ENCODE data around the gene OR8D1. TPM values are rescaled to one million over a fixed set of nuclear protein-coding genes. Genes with fewer than 3 reads are reported as not detected.

OR8D1 gene
- total and polyA plus RNA-seq, 2 of the 8 experiments (the other 6 are each of a cell fraction or from before 2014, with no cell fraction given), result not detected

DNA sequence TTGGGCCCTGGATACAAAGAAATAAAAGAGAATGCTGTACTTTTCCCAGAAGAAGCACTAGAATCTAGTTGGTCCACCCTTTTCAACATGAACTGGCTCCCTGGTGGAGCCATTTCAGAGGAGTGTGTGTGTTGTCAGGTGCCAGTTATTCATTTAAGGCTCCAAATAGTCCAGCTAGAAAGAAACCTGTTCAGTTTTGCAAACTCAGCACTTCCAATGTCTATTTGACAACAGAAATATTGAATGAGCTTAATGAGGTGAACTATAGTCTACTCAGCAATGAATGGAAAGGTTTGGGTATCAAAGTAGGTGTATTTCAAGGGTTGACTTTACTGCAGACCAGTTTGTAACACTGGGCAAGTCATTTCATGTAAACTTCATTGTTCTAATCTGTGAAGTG is 2.1 kb downstream of the OR8D1 start:
- no peaks in the 10 kb centered on the region for H3K9me3 ChIP-seq (ENCODE audit: insufficient read depth in 2 of 2, low read depth in 1 of 2, low read length in 1 of 2)
- H3K56ac ChIP-seq (replicated peaks; ENCODE audit: insufficient read length, low read depth, low read length), result no peak overlapping the region
- no peaks in the 10 kb centered on the region for H3K27me3 ChIP-seq (replicated peaks in 1 of 4; ENCODE audit: control insufficient read depth in 3 of 4, extremely low read depth in 1 of 4, insufficient read depth in 3 of 4, low read length in 3 of 4)
- no peaks in the 10 kb centered on the region for H3K79me2 ChIP-seq (ENCODE audit: control insufficient read depth in 1 of 2, insufficient read depth in 2 of 2, low read length in 2 of 2)
- no peak overlapping the region for H3K4me3 ChIP-seq (ENCODE audit: extremely low read depth in 1 of 4, insufficient read depth in 2 of 4, low read depth in 3 of 4, low read length in 4 of 4)
- CTCF ChIA-PET (ENCODE audit: partially characterized antibody), result no interaction called here
- H3K4ac ChIP-seq (replicated peaks; ENCODE audit: insufficient read length, low read depth, low read length), result no peak overlapping the region
- H2AFZ ChIP-seq (ENCODE audit: low read length), result no peak overlapping the region
- no peaks in the 10 kb centered on the region; the same call in 1 of the 2 replicates for H3K23me2 ChIP-seq (ENCODE audit: low read depth, low read length)
- H3K27ac ChIP-seq (ENCODE audit: low read depth, low read length), result no peak overlapping the region
- no peak overlapping the region for H4K5ac ChIP-seq (ENCODE audit: insufficient read length, low read depth, low read length)
- no peak overlapping the region for H3K18ac ChIP-seq (ENCODE audit: extremely low read depth, low read length)
- H3K4me1 ChIP-seq (replicated peaks in 1 of 4; ENCODE audit: control insufficient read depth in 3 of 4, insufficient read depth in 4 of 4, low read length in 3 of 4), result no peaks in the 10 kb centered on the region
- FAIRE-seq (no peak), DNase-seq (ENCODE audit: low read depth in 1 of 2, low spot score in 2 of 2) (no peak)
- POLR2A ChIA-PET (ENCODE audit: partially characterized antibody), result no interaction called here
- H3K9ac ChIP-seq (replicated peaks in 1 of 4; ENCODE audit: extremely low read depth in 1 of 4, low read depth in 3 of 4, low read length in 3 of 4), result no peak overlapping the region
- no peak overlapping the region for H4K91ac ChIP-seq (replicated peaks; ENCODE audit: insufficient read length, low read length)
- no peak overlapping the region for H2BK20ac ChIP-seq (ENCODE audit: low read length)
- no peaks in the 10 kb centered on the region for H3K79me1 ChIP-seq (ENCODE audit: low read depth, low read length)
- no peak overlapping the region for H2BK120ac ChIP-seq (replicated peaks; ENCODE audit: low read depth, low read length)
- no peaks in the 10 kb centered on the region for H4K20me1 ChIP-seq (replicated peaks in 1 of 2; ENCODE audit: control insufficient read depth in 1 of 2, insufficient read depth in 2 of 2, low read length in 2 of 2)
- H3K23ac ChIP-seq (ENCODE audit: insufficient read length), result no peak overlapping the region
- H3K36me3 ChIP-seq (ENCODE audit: control insufficient read depth in 2 of 4, insufficient read depth in 4 of 4, low read length in 3 of 4), result no peaks in the 10 kb centered on the region
- peak; percentile 57; the same call in 1 of the 2 replicates for TF ChIP-seq MAFK (IDR thresholded peaks at IDR 0.05; ENCODE audit: low read depth, low read length)
- TF ChIP-seq, protein P1, sequence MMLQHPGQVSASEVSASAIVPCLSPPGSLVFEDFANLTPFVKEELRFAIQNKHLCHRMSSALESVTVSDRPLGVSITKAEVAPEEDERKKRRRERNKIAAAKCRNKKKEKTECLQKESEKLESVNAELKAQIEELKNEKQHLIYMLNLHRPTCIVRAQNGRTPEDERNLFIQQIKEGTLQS (IDR thresholded peaks at IDR 0.05; ENCODE audit: insufficient read depth, low read depth, low read length), result no peak
- H2AK5ac ChIP-seq (ENCODE audit: low read depth, low read length), result no peak overlapping the region
- no peak overlapping the region for H2BK5ac ChIP-seq (ENCODE audit: low read depth, low read length)
- H2BK15ac ChIP-seq (ENCODE audit: low read length), result no peak overlapping the region
- no peak overlapping the region for H4K8ac ChIP-seq (ENCODE audit: extremely low read depth, insufficient read depth, low read length)
- no peak overlapping the region for H3K14ac ChIP-seq (ENCODE audit: insufficient read length)
- H2BK12ac ChIP-seq (ENCODE audit: low read depth, low read length), result no peak overlapping the region
- H3K4me2 ChIP-seq (ENCODE audit: insufficient read depth in 1 of 2, low read depth in 2 of 2, low read length in 2 of 2), result no peak overlapping the region
